ENCODE results near the gene PAX6. TPM values are rescaled to one million over a fixed set of nuclear protein-coding genes. Genes with fewer than 3 reads are reported as not detected.
A peak's percentile ranks its signal among the peaks of the same experiment; 100 is the strongest.

PAX6 gene
- total RNA-seq, 2 experiments from 2014 or later: not detected

DNA sequence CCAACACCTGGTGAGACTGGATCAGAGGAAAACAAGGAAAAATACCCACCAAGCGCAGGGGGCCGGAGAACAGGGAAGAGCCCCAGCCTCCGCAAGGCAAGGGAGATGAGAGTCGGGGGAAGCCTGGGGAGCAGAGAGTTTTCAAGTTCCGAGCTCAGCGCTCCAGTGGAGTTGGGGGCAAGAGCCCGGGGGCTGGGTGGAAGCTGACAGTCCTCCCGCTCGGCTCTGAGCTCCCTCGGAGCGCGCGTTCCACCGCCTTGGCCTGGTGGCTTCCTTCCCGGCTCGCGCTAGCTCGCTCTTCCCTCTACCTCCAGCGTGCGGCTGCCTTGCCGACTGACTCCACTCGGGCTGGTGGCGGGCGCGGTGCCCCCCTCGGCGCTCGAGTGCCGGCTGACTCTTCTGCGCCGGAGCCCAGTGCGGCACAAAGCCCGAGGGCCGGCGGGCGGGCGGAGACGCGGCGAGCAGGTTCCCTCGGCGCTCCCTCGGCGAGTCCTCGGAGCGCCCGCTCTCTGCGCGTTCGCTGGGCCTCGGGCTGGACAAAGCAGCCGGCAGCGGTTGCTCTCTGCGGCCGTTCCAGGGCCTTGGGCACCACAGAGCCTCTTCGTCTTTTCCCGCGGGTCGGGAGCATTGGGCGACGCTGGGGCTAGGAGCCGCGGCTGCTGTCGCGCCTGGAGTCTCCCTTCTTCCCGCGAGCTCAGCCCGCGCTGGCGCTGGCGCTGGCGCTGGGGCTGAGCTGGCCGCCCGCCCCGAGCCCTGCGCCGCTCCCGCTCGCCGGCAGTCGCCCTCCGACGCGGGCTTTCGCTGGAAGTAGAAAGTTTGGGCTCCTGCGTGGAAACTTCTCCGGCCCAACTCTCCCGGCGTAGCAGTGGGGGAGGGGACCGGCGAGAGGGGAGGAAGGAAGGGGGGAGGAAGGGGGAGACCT lies 1.0 kb downstream of the PAX6 start:
- ChIA-PET POLR2A (no interaction called here), CTCF (interaction anchor here (1.4 to 2.0 kb wide), 2 partner anchors 8 to 9 kb away, joined by 3 to 6 read pairs; no protein-coding TSS in a partner anchor)
- H3K36me3 Mint-ChIP-seq (ENCODE audit: low read depth): peaks cover 6% of the 10 kb centered on the region
- H3K27me3 Mint-ChIP-seq: peaks cover 77% of the 10 kb centered on the region
- H3K27ac Mint-ChIP-seq: peak overlapping the region; percentile 77
- peaks cover 24% of the 10 kb centered on the region for H3K4me1 Mint-ChIP-seq
- DNase-seq: no peak
- H3K9me3 Mint-ChIP-seq: no peaks in the 10 kb centered on the region
- peak overlapping the region; percentile 34 for H3K4me3 Mint-ChIP-seq

DNA sequence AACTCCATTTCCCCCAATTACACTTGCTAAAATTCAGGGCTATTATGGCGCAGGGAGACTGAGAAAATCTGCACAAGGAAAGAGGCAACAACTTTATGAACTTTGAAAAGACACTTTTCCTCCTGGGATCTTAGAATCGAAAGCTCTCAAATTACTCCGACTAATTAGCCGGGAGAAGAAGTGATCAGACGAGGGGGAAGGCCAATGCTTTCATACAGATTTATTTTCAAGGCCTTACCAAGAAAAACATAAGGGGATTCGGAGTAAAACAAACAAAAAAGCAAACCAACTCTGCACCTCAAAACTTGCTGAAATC lies 1.6 kb downstream of the PAX6 start:
- Mint-ChIP-seq H3K36me3 (ENCODE audit: low read depth) (peaks cover 6% of the 10 kb centered on the region), H3K4me3 (peak overlapping the region; percentile 34), H3K27me3 (peaks cover 75% of the 10 kb centered on the region), H3K27ac (no peak overlapping the region), H3K4me1 (peaks cover 25% of the 10 kb centered on the region), H3K9me3 (no peaks in the 10 kb centered on the region)
- DNase-seq: no peak
- ChIA-PET CTCF (interaction anchor here (1.4 to 2.0 kb wide), 2 partner anchors 8 to 9 kb away, joined by 3 to 6 read pairs; no protein-coding TSS in a partner anchor), POLR2A (no interaction called here)

DNA sequence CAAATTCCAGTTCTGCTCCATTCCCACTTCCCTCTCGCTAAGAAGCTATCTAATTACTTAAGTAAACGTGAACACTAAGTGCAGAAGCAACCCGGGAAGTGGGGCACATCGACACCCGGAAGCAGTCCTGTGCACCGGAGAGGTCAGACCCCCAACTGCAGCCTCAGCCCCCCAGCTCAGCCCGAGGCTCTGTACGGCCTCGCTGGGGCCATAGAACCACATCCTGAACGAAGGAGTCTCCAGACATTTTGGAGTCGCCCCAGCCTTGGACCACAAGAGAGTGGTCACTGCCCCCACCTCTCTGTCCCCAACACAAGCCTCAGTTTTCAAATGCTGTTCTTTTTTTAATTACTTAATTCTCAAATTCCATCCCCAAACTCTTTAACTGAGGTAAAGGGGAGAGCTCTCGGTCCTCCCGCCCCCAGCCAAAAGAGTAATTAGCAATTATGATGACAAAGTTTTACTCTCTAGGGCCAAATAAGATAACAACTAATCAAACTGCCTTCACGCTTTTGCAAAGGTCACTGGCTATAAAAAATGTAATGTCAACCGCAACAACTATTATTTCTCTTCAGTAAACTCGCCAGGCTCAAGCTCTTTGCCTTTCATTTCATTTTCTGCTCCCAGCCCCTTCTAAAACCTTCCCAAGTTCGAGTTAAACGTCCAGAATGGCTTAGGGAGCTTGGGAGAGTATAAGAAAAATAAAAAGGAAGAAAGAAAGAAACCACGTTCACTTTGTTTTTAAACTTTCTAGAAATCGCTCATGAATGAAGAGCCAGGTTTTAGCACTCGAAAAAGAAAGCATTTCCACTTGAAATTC lies 2.2 kb downstream of the PAX6 start:
- peaks cover 7% of the 10 kb centered on the region for H3K36me3 Mint-ChIP-seq (ENCODE audit: low read depth)
- POLR2A ChIA-PET: no interaction called here

DNA sequence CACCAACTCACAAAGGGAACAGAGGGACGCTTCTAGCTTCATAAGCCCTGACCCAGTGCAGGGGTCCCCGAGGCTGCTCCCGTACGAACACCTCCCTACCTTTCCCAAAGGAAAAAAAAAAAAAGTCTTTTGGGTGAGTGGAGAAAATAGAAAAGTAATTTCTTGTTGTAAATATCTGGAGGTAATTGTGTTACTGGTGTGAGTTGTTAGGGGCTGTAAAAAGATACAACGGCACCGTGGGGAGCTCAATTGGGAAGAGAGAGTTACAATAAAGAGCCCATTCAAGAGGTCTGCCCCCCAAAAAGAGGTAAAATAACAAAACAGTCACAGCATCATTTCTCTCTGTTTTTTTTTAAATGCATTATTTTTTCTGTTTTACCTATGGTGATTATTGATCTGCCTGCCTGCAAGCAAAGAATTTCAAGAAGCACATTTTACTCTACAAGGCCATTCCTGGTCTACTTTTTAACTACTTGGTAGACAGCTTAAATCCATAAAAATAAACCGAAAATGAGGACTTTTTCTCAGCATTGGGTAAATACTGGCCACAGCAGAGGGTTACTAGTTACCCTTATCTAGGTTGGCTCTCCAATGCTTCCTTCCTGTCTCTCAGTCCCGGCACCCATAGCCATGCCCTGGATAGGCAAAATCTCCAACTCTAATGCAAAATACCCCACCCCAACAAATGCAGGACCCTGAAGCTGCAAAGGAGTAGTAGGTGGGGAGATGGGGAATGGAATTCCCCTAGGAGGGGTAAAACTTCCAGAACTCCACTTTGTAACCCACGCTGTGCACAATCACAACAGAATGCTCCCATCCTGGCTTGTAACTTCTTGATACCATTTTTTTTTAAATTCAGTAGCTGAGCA lies 3.1 kb downstream of the PAX6 start:
- POLR2A ChIA-PET: no interaction called here

More for the DNA sequence above, 2.2 kb downstream of the PAX6 start:
- no peak for DNase-seq
- peak overlapping the region; percentile 11 for H3K27ac Mint-ChIP-seq
- H3K4me1 Mint-ChIP-seq: peaks cover 31% of the 10 kb centered on the region
- peak overlapping the region; percentile 34 for H3K4me3 Mint-ChIP-seq
- no peaks in the 10 kb centered on the region for H3K9me3 Mint-ChIP-seq
- peaks cover 77% of the 10 kb centered on the region for H3K27me3 Mint-ChIP-seq
- CTCF ChIA-PET: interaction anchor here (1.1 to 2.0 kb wide), 2 partner anchors 9 to 31 kb away, joined by 3 to 6 read pairs; no protein-coding TSS in a partner anchor

DNA sequence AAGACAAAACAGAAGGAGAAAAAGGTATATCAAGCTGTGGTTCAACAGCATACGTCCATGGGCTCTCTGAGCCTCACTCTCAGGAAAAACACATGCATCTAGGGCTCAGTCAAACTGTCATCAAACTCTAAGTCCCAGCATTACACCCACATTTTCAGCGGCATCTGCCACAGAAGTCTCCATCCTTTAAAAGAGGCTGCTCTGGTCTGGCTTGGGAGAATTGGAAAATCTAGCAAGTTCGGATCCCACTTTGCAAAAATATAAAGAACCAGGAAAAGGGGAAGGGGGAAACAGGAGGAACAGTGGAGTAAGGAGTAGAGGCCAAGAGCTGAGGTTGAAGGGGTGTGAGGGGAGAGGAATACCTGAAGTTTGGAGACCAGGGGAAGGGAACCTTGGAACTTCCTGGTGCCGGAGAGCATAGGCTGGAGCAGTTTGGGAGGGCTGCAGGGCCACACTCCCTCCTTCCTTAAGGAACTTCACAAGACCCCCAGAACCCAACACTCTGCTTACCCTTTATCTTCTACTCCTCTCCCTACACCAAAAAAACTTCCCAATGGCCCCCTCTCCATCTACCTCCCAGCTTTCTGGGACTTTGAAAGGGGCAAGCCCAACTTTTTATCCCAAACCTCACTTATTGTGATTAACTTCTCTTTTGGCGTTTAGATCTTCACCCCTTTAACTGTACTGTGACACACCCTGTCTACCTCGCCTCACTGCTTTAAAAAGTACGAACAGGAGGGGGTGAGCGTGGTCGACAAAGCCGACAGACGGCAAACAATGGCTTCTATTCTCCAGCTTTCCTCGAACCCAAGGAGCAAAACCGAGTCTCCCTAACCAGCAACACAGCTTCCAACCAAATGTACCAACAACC lies 4.0 kb downstream of the PAX6 start:
- peaks cover 30% of the 10 kb centered on the region for H3K4me1 Mint-ChIP-seq
- no peak overlapping the region for H3K27ac Mint-ChIP-seq
- DNase-seq: no peak
- H3K9me3 Mint-ChIP-seq: no peaks in the 10 kb centered on the region
- ChIA-PET CTCF (interaction anchor here (0.7 to 0.9 kb wide), 2 partner anchors 9 to 272 kb away, joined by 3 to 4 read pairs; no protein-coding TSS in a partner anchor), POLR2A (no interaction called here)
- H3K4me3 Mint-ChIP-seq: no peak overlapping the region
- H3K27me3 Mint-ChIP-seq: peaks cover 83% of the 10 kb centered on the region
- peaks cover 11% of the 10 kb centered on the region for H3K36me3 Mint-ChIP-seq (ENCODE audit: low read depth)

More for the DNA sequence above, 3.1 kb downstream of the PAX6 start:
- Mint-ChIP-seq H3K4me1 (peaks cover 34% of the 10 kb centered on the region), H3K9me3 (no peaks in the 10 kb centered on the region), H3K27me3 (peaks cover 81% of the 10 kb centered on the region), H3K4me3 (no peak overlapping the region), H3K36me3 (ENCODE audit: low read depth) (peaks cover 10% of the 10 kb centered on the region), H3K27ac (no peak overlapping the region)
- no peak for DNase-seq
- CTCF ChIA-PET: interaction anchor here (0.6 to 1.1 kb wide), 4 partner anchors 10 to 273 kb away, joined by 3 to 4 read pairs (median 3); no protein-coding TSS in a partner anchor

DNA sequence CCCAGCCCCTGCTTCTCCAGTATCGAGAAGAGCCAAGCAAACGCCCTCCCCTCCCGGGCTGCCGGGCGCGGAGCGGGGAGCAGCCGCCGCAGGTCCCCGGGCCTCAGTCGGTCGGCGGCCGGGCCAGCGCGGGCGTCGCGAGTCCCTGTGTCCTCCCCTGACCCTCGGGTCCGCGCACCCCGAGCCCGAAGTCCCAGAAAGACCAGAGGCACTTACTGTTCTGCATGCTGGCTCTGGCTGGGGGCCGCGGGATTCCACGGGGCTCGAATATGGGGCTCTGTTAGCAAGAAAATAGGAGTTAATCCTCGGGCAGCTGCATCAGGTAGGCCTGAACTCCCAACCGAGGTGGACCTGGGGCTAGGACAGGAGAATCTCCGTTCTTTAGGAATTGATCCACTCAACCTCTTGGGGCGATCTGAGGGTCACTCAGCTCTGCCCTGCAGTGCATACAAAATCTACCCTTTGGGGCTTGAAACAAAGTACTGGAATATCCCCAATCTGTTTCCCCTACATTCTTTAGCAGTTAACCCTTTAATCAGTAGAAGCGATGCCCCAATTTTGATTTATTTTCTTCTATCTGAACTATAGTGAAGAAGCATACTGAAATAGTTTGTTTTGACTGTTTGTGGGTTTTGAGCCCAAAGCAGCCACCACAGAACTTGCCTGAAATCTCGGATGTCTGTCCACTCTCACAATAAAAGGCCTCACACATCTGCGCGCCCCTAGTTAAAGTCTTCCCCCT lies 4.8 kb downstream of the PAX6 start:
- Mint-ChIP-seq H3K36me3 (ENCODE audit: low read depth) (peaks cover 11% of the 10 kb centered on the region), H3K4me3 (no peak overlapping the region), H3K27ac (no peak overlapping the region), H3K27me3 (peaks cover 83% of the 10 kb centered on the region), H3K4me1 (peaks cover 28% of the 10 kb centered on the region), H3K9me3 (no peaks in the 10 kb centered on the region)
- ChIA-PET CTCF (interaction anchor here (2.1 kb wide), 1 partner anchor 10 kb away, joined by 5 read pairs; no protein-coding TSS in a partner anchor), POLR2A (no interaction called here)
- no peak for DNase-seq

DNA sequence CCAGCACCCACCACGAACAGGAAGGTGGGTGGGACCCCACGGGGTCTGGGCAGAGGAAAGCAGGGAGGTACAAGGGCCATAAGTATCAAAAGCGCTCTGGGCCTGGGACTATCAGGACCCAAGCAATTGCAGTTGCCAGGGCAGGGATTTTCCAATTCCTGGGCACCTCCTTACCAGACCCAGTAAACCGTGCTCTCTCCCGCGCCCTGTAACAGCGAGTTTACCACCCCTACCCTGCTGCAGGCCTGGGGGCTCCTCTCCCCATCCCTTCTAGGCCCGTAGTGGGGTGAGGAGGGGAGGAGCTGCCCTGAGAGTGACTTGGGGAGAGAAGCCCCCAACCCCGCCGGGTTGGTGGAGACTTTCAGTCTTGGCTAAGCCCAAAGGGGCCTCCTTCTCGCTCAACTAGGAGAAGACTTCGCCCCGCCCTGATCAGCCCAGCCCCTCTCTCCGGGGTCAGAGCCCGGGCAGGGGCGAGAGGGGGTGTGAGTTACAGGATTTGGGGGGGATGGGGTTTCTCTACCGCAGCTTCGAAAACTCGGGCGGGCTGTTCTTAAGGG lies 5.4 kb downstream of the PAX6 start:
- H3K9me3 Mint-ChIP-seq: no peaks in the 10 kb centered on the region
- peaks cover 9% of the 10 kb centered on the region for H3K36me3 Mint-ChIP-seq (ENCODE audit: low read depth)
- H3K4me1 Mint-ChIP-seq: peaks cover 23% of the 10 kb centered on the region
- CTCF ChIA-PET: interaction anchor here (2.1 kb wide), 1 partner anchor 11 kb away, joined by 5 read pairs; no protein-coding TSS in a partner anchor
- H3K4me3 Mint-ChIP-seq: no peak overlapping the region
- POLR2A ChIA-PET: no interaction called here
- H3K27me3 Mint-ChIP-seq: peaks cover 85% of the 10 kb centered on the region
- no peak overlapping the region for H3K27ac Mint-ChIP-seq
- no peak for DNase-seq

DNA sequence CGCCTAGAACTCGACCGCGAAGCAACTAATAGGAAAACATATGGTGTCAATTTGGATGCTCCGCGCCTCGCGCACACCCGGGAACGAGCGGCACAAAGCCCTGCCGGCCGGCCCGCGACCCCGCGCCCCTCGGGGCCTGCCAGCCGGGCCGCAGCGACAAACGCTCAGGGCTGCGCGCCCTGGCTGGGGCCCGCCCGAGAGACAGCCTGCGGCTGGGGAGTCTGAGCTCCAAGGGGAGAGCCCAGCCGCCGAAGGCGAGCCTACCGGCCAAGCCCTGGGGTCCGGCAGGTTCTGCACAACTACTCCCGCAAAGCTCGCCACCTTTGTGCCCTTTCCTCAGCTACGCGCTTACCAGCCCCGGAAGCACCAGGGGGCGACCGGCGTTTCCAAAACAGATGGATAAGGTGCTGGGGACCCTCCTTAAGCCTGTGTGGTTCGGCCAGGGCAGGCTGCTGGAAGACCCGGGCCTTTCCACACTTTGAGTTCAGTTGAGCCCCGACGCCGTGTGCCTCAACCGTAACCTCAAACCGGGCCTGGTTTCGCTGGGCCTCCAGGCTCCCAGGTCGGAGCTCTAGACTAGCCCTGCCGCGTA lies 6.0 kb downstream of the PAX6 start:
- no peak for DNase-seq
- peak overlapping the region; percentile 41 for H3K27ac Mint-ChIP-seq

DNA sequence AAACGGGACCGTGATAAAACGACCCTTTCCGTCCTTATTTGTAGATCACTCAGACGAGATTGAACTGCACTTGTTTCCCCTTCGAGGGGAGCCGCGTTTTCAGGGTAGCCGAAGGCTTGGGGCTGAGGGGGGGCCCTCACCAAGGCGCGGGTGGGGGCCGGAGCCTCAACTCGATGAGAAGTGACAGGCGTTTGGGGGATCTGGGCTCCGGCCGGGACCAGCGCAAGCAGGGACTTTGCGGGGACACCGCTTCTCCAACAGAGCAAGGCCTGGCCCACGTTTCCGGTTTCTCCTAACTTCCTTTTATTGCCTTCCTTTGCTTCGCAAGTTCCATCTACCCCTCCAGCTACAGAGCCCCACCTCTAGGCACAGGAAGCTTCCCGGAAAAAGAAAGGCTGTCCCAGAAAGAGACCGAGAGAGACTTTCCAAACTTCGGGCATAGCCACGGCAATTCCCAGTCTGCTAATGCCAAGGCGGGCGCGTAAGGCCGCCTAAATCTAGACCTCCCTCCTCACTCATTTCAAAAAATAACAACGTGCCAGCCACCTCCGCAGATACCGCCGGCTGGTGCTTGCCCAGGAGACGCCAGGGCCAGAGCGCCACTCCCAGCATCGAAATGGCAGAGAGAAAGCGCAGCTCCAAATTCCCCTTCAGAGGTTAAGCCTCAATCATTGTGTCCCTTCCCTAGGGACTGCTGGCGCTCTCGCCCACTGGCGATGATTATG lies 6.6 kb downstream of the PAX6 start:
- CTCF ChIA-PET: interaction anchor here (1.2 to 2.1 kb wide), 2 partner anchors 10 to 12 kb away, joined by 3 to 5 read pairs; no protein-coding TSS in a partner anchor
- no peaks in the 10 kb centered on the region for H3K9me3 Mint-ChIP-seq
- H3K4me3 Mint-ChIP-seq: peak overlapping the region; percentile 49
- H3K36me3 Mint-ChIP-seq (ENCODE audit: low read depth): peaks cover 14% of the 10 kb centered on the region
- peak overlapping the region; percentile 41 for H3K27ac Mint-ChIP-seq
- H3K4me1 Mint-ChIP-seq: peaks cover 26% of the 10 kb centered on the region
- H3K27me3 Mint-ChIP-seq: peaks cover 90% of the 10 kb centered on the region
- no peak for DNase-seq
- POLR2A ChIA-PET: no interaction called here

More for the DNA sequence above, 6.0 kb downstream of the PAX6 start:
- Mint-ChIP-seq H3K9me3 (no peaks in the 10 kb centered on the region), H3K4me3 (peak overlapping the region; percentile 49), H3K4me1 (peaks cover 26% of the 10 kb centered on the region), H3K27me3 (peaks cover 88% of the 10 kb centered on the region), H3K36me3 (ENCODE audit: low read depth) (peaks cover 11% of the 10 kb centered on the region)
- ChIA-PET POLR2A (no interaction called here), CTCF (interaction anchor here (2.1 kb wide), 1 partner anchor 12 kb away, joined by 5 read pairs; no protein-coding TSS in a partner anchor)

DNA sequence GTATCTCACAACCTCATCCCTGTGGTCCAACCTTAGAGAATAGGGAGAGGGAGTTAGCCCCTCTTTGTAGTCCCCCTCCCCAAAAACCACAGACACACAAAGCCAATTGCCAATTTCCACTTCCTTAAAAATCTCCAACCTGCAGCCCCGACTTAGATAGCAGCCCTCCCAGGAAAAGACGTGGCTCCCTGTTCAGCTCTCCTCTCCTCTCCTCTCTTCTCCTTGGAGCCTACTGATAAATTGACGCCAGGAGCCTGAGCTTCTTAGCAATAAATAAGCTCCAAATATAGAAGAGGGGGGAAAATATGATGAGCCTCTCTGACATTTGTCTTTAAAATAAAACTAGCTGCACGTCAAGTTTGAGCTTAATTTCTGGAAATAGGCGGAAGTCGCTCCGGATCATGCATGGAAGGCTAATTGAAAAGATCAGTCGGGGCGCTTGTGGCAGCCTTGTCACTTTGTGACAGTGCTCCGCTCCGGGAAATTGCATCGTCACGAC lies 7.3 kb downstream of the PAX6 start:
- Mint-ChIP-seq H3K27me3 (peaks cover 89% of the 10 kb centered on the region), H3K36me3 (ENCODE audit: low read depth) (peaks cover 14% of the 10 kb centered on the region), H3K27ac (peak overlapping the region; percentile 55), H3K4me1 (peaks cover 26% of the 10 kb centered on the region), H3K4me3 (peak overlapping the region; percentile 14), H3K9me3 (no peaks in the 10 kb centered on the region)
- POLR2A ChIA-PET: no interaction called here
- DNase-seq: no peak
- CTCF ChIA-PET: interaction anchor here (1.2 kb wide), 1 partner anchor 10 kb away, joined by 3 read pairs; no protein-coding TSS in a partner anchor
